Liver (tissue), 9 donors: ENCODE measurements around the gene PDE4B. TPM values are rescaled to one million over a fixed set of nuclear protein-coding genes. Genes with fewer than 3 reads are reported as not detected.
A peak's percentile ranks its signal among the peaks of the same experiment; 100 is the strongest.

Experiments used
- DNase-seq: peaks from one replicate; pipeline ENCODE4 v3.0.0-alpha.2; 2017; ENCODE audit warnings: low spot score
- H3K27ac ChIP-seq, 2 donors: one replicate each; pipeline ENCODE4 v1.7.0; 2013; ENCODE audit warnings: inconsistent platforms in 2 of 2, low read length in 2 of 2, control low read depth in 1 of 2, low read depth in 1 of 2, mild to moderate bottlenecking in 1 of 2
- H3K27me3 ChIP-seq, 4 donors: one replicate each; pipeline versions ENCODE4 v1.6.1 to v1.7.0; 2013; ENCODE audit warnings: low read length in 3 of 4, inconsistent platforms in 1 of 4, mild to moderate bottlenecking in 1 of 4, moderate library complexity in 1 of 4; ENCODE audit not compliant: control insufficient read depth in 4 of 4, insufficient read depth in 4 of 4
- H3K36me3 ChIP-seq, 4 donors: one replicate each; pipeline versions ENCODE4 v1.6.1 to v1.7.0; 2013; ENCODE audit warnings: low read length in 3 of 4, mild to moderate bottlenecking in 3 of 4, low read depth in 1 of 4, moderate library complexity in 1 of 4; ENCODE audit not compliant: control insufficient read depth in 4 of 4, insufficient read depth in 3 of 4
- H3K4me1 ChIP-seq, 4 donors: one replicate each; pipeline versions ENCODE4 v1.6.1 to v1.7.0; 2013; ENCODE audit warnings: low read length in 3 of 4, mild to moderate bottlenecking in 3 of 4, moderate library complexity in 1 of 4; ENCODE audit not compliant: control insufficient read depth in 4 of 4, insufficient read depth in 4 of 4
- H3K4me3 ChIP-seq, 3 donors: one replicate each; pipeline versions ENCODE4 v1.6.1 to v1.7.0; 2013; ENCODE audit warnings: low read length in 3 of 3, control low read depth in 1 of 3, low read depth in 1 of 3, mild to moderate bottlenecking in 1 of 3
- H3K9ac ChIP-seq, 2 donors: one replicate each; pipeline ENCODE4 v1.7.0; 2013; ENCODE audit warnings: low read length in 2 of 2, mild to moderate bottlenecking in 2 of 2, moderate library complexity in 2 of 2, control low read depth in 1 of 2, low read depth in 1 of 2
- H3K9me3 ChIP-seq, 4 donors: one replicate each; pipeline versions ENCODE4 v1.6.1 to v1.7.0; 2013; ENCODE audit warnings: low read length in 3 of 4; ENCODE audit not compliant: control insufficient read depth in 4 of 4
- EGR1 ChIP-seq, 2 donors: IDR thresholded peaks; 2 replicates each; pipeline ENCODE4 v1.6.1; 2016 to 2018; ENCODE audit warnings: antibody characterized with exemption in 2 of 2, low read depth in 2 of 2
- FOXA1 ChIP-seq: IDR thresholded peaks from 2 replicates; pipeline ENCODE4 v1.6.1; 2016; ENCODE audit warnings: antibody characterized with exemption
- FOXA2 ChIP-seq: IDR thresholded peaks from 2 replicates; pipeline ENCODE4 v1.6.1; 2016; ENCODE audit warnings: antibody characterized with exemption
- GABPA ChIP-seq, 2 donors: IDR thresholded peaks in 1 of 2; conservative IDR thresholded peaks in 1 of 2; 2 replicates each; pipeline ENCODE4 v1.6.1; 2016; ENCODE audit warnings: antibody characterized with exemption in 2 of 2, mild to moderate bottlenecking in 1 of 2, moderate library complexity in 1 of 2
- HNF4A ChIP-seq, 2 donors: conservative IDR thresholded peaks; 2 replicates each; pipeline ENCODE4 v1.6.1; 2016; ENCODE audit warnings: antibody characterized with exemption in 2 of 2, mild to moderate bottlenecking in 2 of 2
- HNF4G ChIP-seq: IDR thresholded peaks from 2 replicates; pipeline ENCODE4 v1.6.1; 2016; ENCODE audit warnings: antibody characterized with exemption
- JUND ChIP-seq, 2 donors: IDR thresholded peaks; 2 replicates each; pipeline ENCODE4 v1.6.1; 2016; ENCODE audit warnings: antibody characterized with exemption in 2 of 2
- NR2F2 ChIP-seq: IDR thresholded peaks from 2 replicates; pipeline ENCODE4 v1.6.1; 2016; ENCODE audit warnings: antibody characterized with exemption
- RAD21 ChIP-seq, 2 donors: IDR thresholded peaks; 2 replicates each; pipeline ENCODE4 v1.6.1; 2016; ENCODE audit warnings: antibody characterized with exemption in 2 of 2, mild to moderate bottlenecking in 2 of 2
- RXRA ChIP-seq, 2 donors: IDR thresholded peaks; 2 replicates each; pipeline ENCODE4 v1.6.1; 2017 to 2018; ENCODE audit warnings: antibody characterized with exemption in 2 of 2, mild to moderate bottlenecking in 1 of 2
- SP1 ChIP-seq: IDR thresholded peaks from 2 replicates; pipeline ENCODE4 v1.6.1; 2018; ENCODE audit warnings: antibody characterized with exemption, mild to moderate bottlenecking
- TAF1 ChIP-seq: conservative IDR thresholded peaks from 2 replicates; pipeline ENCODE4 v1.6.1; 2016; ENCODE audit warnings: antibody characterized with exemption, mild to moderate bottlenecking
- YY1 ChIP-seq: IDR thresholded peaks from 2 replicates; pipeline ENCODE4 v1.6.1; 2016; ENCODE audit warnings: antibody characterized with exemption, mild to moderate bottlenecking
- WGBS: extraction: QIAGEN DNeasy Blood & Tissue Kit; methylation state at CpG from one replicate; pipeline ENCODE4 v1.1.7; 2013; 5-methylcytosine and 5-hydroxymethylcytosine counted together
- polyA plus RNA-seq, 2 donors: library from polyadenylated mRNA; stranded (reverse) in 1 of 2; unstranded in 1 of 2; fragments of 200-250 nt in 1 of 2; fragments of >200 nt in 1 of 2; fragmentation: Nextera tagmentation in 1 of 2; extraction: Ambion mirVana in 1 of 2; gene quantifications; one replicate each; pipeline versions ENCODE4 v1.2.1 to v1.2.3, GENCODE V29; 2013 to 2015
- total RNA-seq, 2 donors: library from RNA; depleted of rRNA; stranded (reverse); fragments of >200 nt; gene quantifications; one replicate each; pipeline ENCODE4 v1.2.3, GENCODE V29; 2014
- TF ChIP-seq, protein P1 (sequence below): IDR thresholded peaks from 2 replicates; pipeline ENCODE4 v1.6.1; 2016; ENCODE audit warnings: antibody characterized with exemption
- TF ChIP-seq, protein P2 (sequence below): IDR thresholded peaks from 2 replicates; pipeline ENCODE4 v1.6.1; 2016; ENCODE audit warnings: antibody characterized with exemption
- TF ChIP-seq, protein P3 (sequence below): IDR thresholded peaks from 2 replicates; pipeline ENCODE4 v1.6.1; 2016; ENCODE audit warnings: antibody characterized with exemption
- TF ChIP-seq, protein P4 (sequence below): fragments of 150-350 bp; IDR thresholded peaks from 2 replicates; pipeline ENCODE4 v1.5.1; 2017; ENCODE audit warnings: improper control_type of control experiment, low read depth, low read length; ENCODE audit not compliant: missing input control
- TF ChIP-seq, protein P5 (sequence below): IDR thresholded peaks from 2 replicates; pipeline ENCODE4 v1.6.1; 2016; ENCODE audit warnings: antibody characterized with exemption, mild to moderate bottlenecking
- donor health status: healthy.
- donor health status: healthy.
- donor health status: healthy.
- donor health status: healthy.
- donor health status: healthy.

The PDE4B gene
- total and polyA plus RNA-seq, 4 donors: 1.9 to 3.9 (median 2.7) TPM

DNA sequence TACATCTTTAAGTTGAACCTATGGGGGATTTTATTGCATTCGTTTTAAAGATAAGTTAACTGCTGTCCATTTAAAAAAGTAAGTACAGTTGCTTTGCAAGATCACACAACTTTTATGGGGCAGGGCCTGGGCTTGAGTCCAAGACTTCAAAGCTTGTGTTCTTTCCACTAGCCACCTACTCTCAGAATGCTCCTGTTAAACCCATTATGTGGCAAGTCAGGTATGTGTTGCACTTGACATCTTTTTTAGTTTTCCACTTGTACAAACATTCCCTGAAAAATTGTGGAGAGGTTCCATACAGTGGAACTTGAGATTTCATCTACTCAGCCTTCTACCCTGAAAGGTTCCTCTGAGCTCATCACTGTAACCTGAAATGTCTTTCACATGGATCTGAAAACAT, 505.8 kb downstream of the PDE4B start:
- H3K27me3 ChIP-seq: no peaks in the 10 kb centered on the region
- TF ChIP-seq GABPA (IDR thresholded peaks at IDR 0.05 in 1 of 2, conservative IDR thresholded peaks at IDR 0.05 in 1 of 2) (no peak), JUND (IDR thresholded peaks at IDR 0.05) (no peak)
- H3K36me3 ChIP-seq: no peaks in the 10 kb centered on the region
- no peak overlapping the region for H3K4me3 ChIP-seq
- H3K4me1 ChIP-seq: peaks cover 5 to 17% (median 8%) of the 10 kb centered on the region in 4 donors
- no peak for DNase-seq
- WGBS: 84% methylated on average over 1 of the region's 1 CpG
- no peak overlapping the region for H3K27ac ChIP-seq
- no peak overlapping the region for H3K9ac ChIP-seq
- no peaks in the 10 kb centered on the region for H3K9me3 ChIP-seq

DNA sequence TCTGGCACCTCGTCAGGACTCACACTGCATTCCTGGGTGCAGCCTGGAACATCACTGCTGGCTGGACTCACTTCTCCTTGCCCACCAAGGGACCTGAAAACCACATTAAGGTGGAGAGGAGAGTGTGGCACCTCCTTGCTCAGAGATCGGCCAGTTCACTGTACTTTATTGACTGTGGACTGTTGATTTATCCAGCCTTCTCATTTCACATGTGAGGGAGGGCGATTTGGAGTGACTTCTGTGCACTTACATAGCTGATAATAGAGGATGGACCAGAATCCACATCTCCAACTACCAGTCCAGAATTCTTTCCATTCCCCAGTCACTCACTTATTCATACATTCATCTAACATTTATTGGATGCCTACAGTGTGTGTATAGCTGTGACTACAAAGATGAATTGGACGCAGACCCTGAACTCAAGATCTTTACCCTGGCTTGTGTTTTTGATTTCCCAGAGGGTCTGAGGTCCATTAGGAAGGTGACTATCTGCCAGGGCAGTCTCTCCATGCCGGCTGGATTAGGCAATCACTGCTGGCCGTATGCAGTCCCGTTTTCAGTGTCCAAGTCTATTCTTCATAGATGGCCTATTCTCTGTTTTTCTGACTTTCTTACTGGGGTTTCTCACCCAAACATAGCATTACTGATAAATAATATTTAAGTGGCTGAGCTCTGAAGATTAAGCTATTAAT, 507.7 kb downstream of the PDE4B start:
- Histone ChIP-seq H3K36me3 (no peaks in the 10 kb centered on the region), H3K4me1 (peaks cover 5 to 17% (median 8%) of the 10 kb centered on the region in 4 donors), H3K4me3 (peak overlapping the region in 1 of 3 donors; percentile 32), H3K27me3 (no peaks in the 10 kb centered on the region), H3K9me3 (no peaks in the 10 kb centered on the region), H3K9ac (peak overlapping the region in 1 of 2 donors; percentile 3), H3K27ac (peak overlapping the region; percentile 61 to 81)
- no peak for DNase-seq
- no peak for TF ChIP-seq JUND (IDR thresholded peaks at IDR 0.05)
- TF ChIP-seq HNF4A (conservative IDR thresholded peaks at IDR 0.05): peak; percentile 71 to 84
- no peak for TF ChIP-seq GABPA (IDR thresholded peaks at IDR 0.05 in 1 of 2, conservative IDR thresholded peaks at IDR 0.05 in 1 of 2)
- TF ChIP-seq, protein P1, sequence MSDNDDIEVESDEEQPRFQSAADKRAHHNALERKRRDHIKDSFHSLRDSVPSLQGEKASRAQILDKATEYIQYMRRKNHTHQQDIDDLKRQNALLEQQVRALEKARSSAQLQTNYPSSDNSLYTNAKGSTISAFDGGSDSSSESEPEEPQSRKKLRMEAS: no peak
- TF ChIP-seq YY1: peak; percentile 41
- TF ChIP-seq, protein P2, sequence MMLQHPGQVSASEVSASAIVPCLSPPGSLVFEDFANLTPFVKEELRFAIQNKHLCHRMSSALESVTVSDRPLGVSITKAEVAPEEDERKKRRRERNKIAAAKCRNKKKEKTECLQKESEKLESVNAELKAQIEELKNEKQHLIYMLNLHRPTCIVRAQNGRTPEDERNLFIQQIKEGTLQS: no peak
- no peak for TF ChIP-seq NR2F2
- TF ChIP-seq EGR1 (IDR thresholded peaks at IDR 0.05; ENCODE audit: low read depth in 2 of 2): no peak
- TF ChIP-seq SP1: peak; percentile 36
- peak in 1 of 2 donors; percentile 59 for TF ChIP-seq RXRA (IDR thresholded peaks at IDR 0.05)
- peak; percentile 24 for TF ChIP-seq HNF4G
- TF ChIP-seq FOXA2: peak; percentile 30
- peak; percentile 15 to 28 for TF ChIP-seq RAD21 (IDR thresholded peaks at IDR 0.05)
- no peak for TF ChIP-seq FOXA1
- TF ChIP-seq, protein P3, sequence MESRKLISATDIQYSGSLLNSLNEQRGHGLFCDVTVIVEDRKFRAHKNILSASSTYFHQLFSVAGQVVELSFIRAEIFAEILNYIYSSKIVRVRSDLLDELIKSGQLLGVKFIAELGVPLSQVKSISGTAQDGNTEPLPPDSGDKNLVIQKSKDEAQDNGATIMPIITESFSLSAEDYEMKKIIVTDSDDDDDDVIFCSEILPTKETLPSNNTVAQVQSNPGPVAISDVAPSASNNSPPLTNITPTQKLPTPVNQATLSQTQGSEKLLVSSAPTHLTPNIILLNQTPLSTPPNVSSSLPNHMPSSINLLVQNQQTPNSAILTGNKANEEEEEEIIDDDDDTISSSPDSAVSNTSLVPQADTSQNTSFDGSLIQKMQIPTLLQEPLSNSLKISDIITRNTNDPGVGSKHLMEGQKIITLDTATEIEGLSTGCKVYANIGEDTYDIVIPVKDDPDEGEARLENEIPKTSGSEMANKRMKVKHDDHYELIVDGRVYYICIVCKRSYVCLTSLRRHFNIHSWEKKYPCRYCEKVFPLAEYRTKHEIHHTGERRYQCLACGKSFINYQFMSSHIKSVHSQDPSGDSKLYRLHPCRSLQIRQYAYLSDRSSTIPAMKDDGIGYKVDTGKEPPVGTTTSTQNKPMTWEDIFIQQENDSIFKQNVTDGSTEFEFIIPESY: no peak
- TF ChIP-seq, protein P4, sequence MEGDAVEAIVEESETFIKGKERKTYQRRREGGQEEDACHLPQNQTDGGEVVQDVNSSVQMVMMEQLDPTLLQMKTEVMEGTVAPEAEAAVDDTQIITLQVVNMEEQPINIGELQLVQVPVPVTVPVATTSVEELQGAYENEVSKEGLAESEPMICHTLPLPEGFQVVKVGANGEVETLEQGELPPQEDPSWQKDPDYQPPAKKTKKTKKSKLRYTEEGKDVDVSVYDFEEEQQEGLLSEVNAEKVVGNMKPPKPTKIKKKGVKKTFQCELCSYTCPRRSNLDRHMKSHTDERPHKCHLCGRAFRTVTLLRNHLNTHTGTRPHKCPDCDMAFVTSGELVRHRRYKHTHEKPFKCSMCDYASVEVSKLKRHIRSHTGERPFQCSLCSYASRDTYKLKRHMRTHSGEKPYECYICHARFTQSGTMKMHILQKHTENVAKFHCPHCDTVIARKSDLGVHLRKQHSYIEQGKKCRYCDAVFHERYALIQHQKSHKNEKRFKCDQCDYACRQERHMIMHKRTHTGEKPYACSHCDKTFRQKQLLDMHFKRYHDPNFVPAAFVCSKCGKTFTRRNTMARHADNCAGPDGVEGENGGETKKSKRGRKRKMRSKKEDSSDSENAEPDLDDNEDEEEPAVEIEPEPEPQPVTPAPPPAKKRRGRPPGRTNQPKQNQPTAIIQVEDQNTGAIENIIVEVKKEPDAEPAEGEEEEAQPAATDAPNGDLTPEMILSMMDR: no peak
- TF ChIP-seq, protein P5, sequence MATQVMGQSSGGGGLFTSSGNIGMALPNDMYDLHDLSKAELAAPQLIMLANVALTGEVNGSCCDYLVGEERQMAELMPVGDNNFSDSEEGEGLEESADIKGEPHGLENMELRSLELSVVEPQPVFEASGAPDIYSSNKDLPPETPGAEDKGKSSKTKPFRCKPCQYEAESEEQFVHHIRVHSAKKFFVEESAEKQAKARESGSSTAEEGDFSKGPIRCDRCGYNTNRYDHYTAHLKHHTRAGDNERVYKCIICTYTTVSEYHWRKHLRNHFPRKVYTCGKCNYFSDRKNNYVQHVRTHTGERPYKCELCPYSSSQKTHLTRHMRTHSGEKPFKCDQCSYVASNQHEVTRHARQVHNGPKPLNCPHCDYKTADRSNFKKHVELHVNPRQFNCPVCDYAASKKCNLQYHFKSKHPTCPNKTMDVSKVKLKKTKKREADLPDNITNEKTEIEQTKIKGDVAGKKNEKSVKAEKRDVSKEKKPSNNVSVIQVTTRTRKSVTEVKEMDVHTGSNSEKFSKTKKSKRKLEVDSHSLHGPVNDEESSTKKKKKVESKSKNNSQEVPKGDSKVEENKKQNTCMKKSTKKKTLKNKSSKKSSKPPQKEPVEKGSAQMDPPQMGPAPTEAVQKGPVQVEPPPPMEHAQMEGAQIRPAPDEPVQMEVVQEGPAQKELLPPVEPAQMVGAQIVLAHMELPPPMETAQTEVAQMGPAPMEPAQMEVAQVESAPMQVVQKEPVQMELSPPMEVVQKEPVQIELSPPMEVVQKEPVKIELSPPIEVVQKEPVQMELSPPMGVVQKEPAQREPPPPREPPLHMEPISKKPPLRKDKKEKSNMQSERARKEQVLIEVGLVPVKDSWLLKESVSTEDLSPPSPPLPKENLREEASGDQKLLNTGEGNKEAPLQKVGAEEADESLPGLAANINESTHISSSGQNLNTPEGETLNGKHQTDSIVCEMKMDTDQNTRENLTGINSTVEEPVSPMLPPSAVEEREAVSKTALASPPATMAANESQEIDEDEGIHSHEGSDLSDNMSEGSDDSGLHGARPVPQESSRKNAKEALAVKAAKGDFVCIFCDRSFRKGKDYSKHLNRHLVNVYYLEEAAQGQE: no peak
- no peak for TF ChIP-seq TAF1
- WGBS: 27% methylated on average over 7 of the region's 7 CpGs
